Inflammatory macrophage (primary cell): ENCODE measurements around the gene NCAM2.
A peak's percentile ranks its signal among the peaks of the same experiment; 100 is the strongest.
"Not testable (repeated sequence)": the region's sequence is repeated elsewhere in the genome, so short reads cannot be mapped to it uniquely, and the experiment has no call there.

Source experiments
- DNase-seq, 2 donors: peaks; one replicate each; pipeline ENCODE4 v3.0.0-alpha.2; 2020 to 2022

The NCAM2 gene

GRCh38 chr21:21341041-21341440 is 342.8 kb downstream of the NCAM2 start:
- DNase-seq = no peak

- DNase-seq = no peak
These were observed 347.1 kb downstream of the NCAM2 start for GRCh38 chr21:21345296-21345695.

- DNase-seq = no peak
These were observed 347.7 kb downstream of the NCAM2 start for GRCh38 chr21:21345872-21346271.

GRCh38 chr21:21366277-21366676 is 368.1 kb downstream of the NCAM2 start:
- no peak for DNase-seq

- DNase-seq = no peak
These were observed 369.4 kb downstream of the NCAM2 start for GRCh38 chr21:21367583-21367982.

- peak in 1 of 2 donors; percentile 10 for DNase-seq
These were observed 375.8 kb downstream of the NCAM2 start for GRCh38 chr21:21373969-21374368.

- no peak for DNase-seq
These were observed 384.9 kb downstream of the NCAM2 start for GRCh38 chr21:21383126-21383525.

GRCh38 chr21:21384977-21385376 is 386.8 kb downstream of the NCAM2 start:
- no peak for DNase-seq

GRCh38 chr21:21385404-21385803 is 387.2 kb downstream of the NCAM2 start:
- DNase-seq = no peak

GRCh38 chr21:21387916-21388315 is 389.7 kb downstream of the NCAM2 start:
- no peak for DNase-seq

- no peak for DNase-seq
These were observed 395.9 kb downstream of the NCAM2 start for GRCh38 chr21:21394064-21394463.

GRCh38 chr21:21396424-21396823 is 398.2 kb downstream of the NCAM2 start:
- no peak for DNase-seq

- DNase-seq = no peak
These were observed 399.3 kb downstream of the NCAM2 start for GRCh38 chr21:21397464-21397863.

- no peak for DNase-seq
These were observed 403.2 kb downstream of the NCAM2 start for GRCh38 chr21:21401444-21401843.

- DNase-seq = not testable (repeated sequence)
These were observed 404.0 kb downstream of the NCAM2 start for GRCh38 chr21:21402187-21402586.

GRCh38 chr21:21404261-21404660 is 406.1 kb downstream of the NCAM2 start:
- peak; percentile 2 to 4 for DNase-seq

- DNase-seq = no peak
These were observed 408.7 kb downstream of the NCAM2 start for GRCh38 chr21:21406921-21407320.

- DNase-seq = no peak
These were observed 413.9 kb downstream of the NCAM2 start for GRCh38 chr21:21412096-21412495.

GRCh38 chr21:21415741-21416140 is 417.5 kb downstream of the NCAM2 start:
- DNase-seq = no peak

GRCh38 chr21:21434944-21435343 is 436.7 kb downstream of the NCAM2 start:
- DNase-seq = no peak

GRCh38 chr21:21436012-21436534 is 437.9 kb downstream of the NCAM2 start:
- DNase-seq = no peak

GRCh38 chr21:21439761-21440160 is 441.6 kb downstream of the NCAM2 start:
- DNase-seq = no peak

- DNase-seq = no peak
These were observed 458.9 kb downstream of the NCAM2 start for GRCh38 chr21:21457077-21457476.

GRCh38 chr21:21458124-21458631 is 460.0 kb downstream of the NCAM2 start:
- DNase-seq = no peak

GRCh38 chr21:21460979-21461378 is 462.8 kb downstream of the NCAM2 start:
- no peak for DNase-seq
